ENCODE results near the gene WRAP73.

Gene WRAP73

DNA sequence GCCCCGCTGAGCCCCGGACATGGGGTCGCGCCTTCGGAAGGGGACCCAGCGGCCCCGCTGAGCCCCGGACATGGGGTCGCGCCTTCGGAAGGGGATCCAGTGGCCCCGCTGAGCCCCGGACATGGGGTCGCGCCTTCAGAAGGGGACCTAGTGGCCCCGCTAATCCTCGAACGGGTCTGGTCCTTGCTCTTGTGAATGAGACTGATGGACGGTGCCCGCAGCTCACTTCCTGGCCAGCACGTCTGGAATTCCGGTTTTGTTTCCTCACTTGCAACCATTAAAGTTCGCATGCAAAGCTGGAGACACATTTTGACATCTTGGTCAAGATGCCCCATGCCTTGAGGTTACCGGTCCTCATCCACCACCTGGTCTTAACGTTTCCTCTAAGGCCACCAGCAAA is 5.6 kb downstream of the WRAP73 start:
- DNase-seq, result no peak

DNA sequence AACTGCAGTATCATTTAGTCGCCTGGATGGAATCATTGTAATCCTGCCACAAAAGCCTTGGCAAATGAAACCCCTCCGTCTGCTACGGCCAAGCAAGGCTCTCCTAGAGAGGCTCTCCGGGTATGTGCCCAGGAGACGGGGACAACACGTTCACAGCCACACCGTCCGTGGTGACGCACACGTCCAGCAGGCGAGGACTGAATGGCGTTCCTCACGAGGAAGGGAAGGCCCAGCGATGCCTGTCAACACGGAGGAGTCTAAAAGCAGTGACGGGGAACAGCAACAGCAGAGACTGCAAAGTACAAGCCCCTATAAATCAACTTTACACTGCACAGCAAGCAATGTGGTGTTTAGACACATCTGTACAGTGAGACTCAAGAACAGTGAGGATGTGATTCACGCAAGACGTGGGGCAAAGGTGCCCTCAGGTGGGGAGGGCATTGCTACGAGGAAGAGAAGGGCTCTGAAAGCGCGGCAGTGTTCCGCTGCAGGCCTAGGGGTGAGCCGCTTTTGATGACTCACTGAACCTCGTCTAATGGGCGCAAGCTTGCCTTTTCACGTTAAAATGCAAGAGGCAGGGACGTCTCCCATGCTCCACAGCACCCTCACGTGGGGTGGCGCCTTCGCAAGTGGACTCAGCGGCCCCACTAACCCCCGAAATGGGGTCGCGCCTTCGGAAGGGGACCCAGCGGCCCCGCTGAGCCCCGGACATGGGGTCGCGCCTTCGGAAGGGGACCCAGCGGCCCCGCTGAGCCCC is 6.8 kb downstream of the WRAP73 start:
- DNase-seq, result no peak

DNA sequence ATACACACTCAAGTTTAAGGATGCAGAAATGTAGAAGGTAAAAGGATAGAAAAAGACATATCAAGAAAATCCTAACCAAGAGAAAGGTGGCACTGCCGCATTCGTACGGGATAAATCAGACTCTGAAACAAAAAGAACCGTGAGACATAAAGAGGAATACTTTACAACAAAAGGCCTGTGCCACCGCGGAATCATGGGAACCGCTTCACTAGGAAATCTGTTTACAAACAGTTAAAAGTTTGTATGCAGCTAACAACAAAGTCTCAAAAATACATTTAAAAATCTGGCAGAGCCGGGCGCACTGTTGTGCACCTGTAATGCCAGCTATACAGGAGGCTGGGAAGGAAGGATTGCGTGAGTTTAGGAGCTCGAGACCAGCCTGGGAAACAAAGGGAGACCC is 8.1 kb downstream of the WRAP73 start:
- no peak for DNase-seq

DNA sequence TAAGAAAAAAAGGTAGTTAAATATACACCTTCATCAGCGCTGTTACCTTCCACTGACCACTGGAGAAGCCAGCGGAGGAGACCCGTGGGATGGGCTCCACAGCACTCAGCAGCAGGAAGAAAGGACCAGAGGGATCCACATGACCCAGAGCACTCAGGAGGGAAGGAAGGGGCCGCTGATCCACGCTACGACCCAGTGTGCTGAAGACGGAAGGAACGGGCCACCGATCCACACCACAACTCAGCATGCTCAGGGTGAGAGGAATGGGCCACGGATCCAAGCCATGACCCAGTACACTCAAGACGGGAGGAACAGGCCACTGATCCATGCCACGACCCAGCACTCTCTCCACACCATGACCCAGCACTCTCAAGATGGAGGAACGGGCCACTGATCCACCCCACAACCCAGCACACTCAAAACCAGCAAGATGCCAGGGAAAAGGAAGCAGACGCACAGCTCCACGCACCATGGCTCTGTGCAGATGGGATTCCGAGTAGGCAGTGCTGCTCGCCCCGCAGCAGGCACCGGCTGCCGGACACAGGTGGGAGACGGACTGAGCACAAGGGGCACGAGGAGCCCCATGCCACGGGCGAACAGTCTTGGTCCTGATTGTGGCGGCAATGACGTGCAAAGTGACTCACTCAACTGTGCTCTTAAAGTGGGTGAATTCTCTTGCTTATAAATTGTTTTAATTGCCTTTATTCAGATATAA is 8.7 kb downstream of the WRAP73 start:
- DNase-seq, result no peak

DNA sequence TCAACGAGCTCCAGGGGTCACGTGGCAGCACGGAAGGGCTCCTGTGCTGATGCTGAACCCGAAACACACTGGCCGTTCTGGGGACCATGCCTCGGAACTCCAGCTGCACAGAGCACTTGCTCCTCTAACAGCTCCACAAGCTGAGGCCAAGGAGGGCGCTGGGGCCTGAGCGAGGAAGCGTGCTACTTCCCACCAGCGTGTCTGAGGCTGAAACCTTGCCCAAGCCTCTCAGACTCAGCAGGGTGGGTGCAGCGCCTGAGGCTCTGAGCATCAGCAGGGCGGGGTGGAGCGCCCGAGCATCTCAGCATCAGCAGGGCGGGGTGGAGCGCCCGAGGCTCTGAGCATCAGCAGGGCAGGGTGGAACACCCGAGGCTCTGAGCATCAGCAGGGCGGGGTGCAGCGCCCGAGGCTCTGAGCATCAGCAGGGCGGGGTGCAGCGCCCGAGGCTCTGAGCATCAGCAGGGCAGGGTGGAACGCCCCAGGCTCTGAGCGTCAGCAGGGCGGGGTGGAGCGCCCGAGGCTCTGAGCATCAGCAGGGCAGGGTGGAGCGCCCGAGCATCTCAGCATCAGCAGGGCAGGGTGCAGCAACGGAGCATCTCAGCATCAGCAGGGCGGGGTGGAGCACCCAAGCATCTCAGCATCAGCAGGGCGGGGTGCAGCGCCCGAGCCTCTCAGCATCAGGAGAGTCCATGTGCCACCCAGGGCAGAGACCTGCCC is 9.6 kb downstream of the WRAP73 start:
- no peak for DNase-seq

DNA sequence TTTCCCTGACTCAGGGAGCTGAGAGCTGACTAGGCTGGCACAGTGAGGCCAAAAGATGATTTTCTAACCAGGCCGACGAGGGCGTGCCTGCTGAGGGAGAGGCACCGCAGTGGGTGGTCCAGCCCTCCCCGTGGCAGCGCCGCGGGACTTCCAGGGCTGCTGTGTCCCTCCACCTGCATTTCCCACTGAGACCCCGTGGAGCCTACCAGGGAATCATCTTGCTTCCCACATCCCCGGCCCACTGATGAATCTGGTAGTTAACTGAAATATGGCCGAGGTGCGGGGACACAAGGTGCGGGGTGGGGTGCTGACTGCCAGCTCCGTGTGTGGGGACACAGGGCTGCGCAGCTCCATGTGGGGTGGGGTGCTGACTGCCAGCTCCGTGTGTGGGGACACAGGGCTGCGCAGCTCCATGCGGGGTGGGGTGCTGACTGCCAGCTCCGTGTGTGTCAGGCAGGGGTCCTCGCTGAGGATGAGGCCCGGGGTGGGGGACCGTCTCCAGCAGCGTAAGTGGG is 10.4 kb downstream of the WRAP73 start:
- no peak for DNase-seq

DNA sequence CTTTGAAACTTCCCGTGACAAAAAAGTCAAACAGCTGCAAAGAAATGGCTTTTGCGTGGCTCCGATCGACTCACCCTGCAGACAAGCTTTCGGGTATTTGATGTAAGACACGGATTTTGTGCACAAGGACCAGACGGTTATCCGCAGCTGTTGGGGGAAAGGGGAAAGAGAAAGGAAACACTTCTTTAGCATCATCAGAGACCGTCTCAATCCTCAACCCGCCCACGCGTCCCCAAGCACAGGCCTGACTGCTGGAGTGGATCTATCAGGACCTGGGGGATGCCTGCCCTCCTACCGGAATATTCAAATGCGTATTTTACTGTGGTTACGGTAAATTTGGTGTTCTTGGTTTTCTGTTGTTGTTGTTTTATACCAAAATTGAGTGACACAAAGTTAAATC is 11.2 kb downstream of the WRAP73 start:
- no peak for DNase-seq

DNA sequence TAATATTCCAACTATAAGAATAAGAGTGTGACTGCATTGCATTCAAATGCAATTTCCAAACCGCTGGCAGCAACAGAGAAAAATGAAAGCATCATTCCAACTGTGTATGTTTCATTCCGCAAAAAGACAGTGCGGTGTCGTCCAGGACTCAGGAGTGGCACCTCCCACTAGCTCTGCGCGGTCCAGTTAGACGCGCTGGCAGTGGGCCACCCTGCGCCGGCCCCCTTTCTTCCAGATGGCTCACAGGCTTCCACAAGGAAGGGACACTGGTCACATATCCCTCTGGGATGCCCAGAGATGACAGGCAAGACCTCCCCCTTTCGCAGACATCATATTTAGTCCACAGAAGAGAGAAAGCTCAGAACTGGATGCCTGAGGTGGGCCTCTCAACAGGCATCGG is 11.9 kb downstream of the WRAP73 start:
- no peak for DNase-seq

DNA sequence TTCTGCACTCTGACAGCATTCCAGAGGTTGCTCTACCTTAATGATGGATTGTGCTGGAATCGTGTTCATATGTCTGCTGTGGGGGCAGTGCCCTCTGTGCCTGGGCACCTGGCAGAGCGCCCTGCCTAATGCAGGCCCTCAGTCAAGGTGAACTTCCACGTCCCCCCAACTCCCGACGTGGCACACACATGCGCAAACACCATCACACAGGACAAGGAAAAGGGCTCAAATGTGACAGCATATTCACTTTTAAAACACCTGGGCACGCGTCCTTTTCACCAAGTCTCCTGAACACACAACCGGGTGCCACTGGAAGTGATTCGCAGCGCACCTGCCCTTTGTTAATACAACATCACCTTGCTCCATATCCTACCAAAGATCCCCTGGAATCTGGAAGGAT is 13.4 kb downstream of the WRAP73 start:
- DNase-seq, result no peak

DNA sequence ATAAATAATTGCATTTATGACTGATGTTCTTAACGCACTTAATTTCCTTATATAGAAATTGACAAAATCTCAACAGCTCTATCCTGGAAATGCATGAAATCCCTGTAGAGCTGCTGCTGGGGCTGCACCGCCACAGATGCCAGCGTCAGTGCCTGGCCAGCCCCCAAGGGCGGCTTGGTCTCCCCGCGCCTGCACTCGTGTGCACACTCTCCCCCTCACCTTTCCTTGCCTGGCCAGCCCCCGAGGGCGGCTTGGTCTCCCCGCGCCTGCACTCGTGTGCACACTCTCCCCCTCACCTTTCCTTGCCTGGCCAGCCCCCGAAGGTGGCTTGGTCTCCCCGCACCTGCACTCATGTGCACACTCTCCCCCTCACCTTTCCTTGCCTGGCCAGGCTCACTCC is 13.8 kb downstream of the WRAP73 start:
- no peak for DNase-seq

DNA sequence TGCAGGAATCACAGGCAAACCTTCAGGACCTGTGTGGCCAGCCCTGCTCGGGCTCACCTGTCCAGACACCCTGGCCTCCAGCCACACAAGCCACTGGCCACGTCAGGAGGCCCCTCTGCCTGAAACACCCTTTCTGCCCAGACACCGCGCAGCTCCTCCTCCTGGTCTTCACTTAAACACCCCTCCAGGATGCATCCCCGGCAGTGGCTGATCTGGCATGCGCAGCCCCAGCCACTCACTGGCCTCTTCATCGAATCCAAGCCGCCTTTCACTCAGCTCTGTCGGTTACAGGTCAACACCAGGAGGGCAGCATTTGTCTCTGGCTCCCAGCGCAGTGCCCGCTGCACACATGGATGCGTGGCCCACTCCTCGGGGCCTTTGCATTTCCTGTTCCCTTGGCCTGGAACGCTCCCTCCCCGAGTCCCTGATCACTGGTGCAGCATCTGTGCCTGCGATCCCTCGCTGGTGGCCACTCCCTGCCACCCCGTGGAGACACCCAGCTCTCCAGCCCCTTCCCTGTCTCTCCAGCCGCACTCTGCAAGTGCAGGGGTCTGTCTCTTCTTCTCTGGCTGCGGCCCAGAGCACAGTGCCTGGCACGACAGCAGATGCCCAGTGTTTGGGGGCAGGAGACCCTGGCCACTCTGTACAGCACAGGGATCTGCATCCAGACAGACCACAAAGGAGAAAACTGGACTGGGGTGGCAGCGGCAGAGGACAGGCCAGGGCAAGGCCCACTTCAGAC is 15.7 kb downstream of the WRAP73 start:
- DNase-seq, result no peak

DNA sequence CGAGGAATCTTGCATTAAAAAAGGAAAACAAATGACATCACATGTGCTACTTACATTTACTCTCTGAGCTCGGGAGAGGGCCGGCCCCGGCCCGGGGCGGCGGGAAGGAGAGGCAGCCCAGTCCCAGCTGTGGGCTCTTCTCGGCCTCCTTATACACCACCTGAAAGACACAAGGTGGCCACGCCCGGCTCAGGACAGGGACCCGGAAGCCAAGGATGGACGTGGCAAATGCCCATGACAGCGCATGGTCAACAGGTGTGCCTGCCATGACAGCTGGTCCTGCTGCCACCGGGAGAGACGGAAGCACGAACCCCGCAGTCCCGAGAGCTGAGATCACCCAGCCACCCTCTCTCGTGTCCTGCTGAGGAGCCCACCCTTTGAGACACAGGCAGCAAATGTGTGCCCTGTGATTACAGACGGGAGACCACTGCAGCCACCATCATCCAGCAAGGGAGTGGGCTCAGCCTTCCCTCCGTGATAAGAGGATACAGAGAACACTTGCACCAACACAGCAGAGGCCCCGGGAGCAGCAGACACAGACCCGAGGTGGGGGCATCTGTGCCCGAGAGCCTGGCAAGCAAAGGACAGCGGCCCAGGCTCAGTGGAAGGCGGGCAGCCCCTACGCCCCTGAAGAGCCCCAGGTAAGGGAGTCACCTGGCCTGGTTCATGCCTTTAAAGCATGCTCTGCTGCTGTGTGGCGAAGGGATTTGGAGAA is 16.4 kb downstream of the WRAP73 start:
- DNase-seq, result no peak

DNA sequence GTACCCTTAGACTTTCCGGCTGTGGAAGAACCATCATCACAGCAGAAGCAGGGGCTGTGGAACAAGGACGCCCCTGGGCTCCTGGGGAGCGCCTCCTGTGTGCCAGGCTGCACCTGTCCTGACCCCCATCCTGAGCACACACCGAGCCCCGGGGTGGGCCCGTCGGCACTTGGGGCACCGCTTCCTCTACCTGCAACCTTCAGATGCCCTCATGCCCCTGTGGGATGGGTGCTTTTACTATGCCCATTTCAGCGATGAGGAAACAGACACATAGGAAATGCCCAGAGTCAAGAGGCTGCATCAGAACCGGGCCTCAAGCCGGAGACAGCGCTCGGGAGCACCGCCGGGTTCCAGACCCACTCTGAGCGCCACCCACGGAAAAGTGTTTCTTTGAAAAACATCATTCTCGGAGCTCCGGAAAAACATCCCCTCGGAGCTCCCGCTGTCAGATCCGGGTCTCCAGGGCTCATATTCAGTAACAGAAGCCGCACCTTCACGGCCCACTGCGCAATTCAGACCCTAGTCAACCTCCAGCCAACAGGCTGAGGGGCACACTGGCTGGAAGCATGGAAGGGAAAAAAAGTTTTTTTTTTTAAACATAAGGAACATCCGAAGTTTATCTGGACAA is 17.1 kb downstream of the WRAP73 start:
- no peak for DNase-seq

DNA sequence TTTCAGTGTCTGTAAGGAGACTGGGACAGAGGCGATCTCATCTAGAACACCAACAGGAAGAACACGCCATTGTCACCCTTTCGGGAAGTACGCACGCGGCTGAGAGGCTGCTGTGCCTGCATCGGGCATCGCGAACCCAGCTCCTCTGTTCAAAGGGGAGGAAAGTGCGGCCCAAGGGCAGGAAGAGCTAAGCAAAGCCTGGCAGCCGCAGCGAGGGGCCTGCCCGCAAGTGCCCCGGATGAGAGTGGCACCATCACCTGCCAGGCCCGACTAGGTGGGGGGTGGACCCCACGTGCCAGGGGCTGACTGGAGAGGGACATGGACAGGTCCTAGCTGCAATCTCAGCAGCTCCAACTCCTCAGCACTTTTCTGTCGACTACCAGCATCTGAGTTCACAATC is 17.6 kb downstream of the WRAP73 start:
- no peak for DNase-seq

DNA sequence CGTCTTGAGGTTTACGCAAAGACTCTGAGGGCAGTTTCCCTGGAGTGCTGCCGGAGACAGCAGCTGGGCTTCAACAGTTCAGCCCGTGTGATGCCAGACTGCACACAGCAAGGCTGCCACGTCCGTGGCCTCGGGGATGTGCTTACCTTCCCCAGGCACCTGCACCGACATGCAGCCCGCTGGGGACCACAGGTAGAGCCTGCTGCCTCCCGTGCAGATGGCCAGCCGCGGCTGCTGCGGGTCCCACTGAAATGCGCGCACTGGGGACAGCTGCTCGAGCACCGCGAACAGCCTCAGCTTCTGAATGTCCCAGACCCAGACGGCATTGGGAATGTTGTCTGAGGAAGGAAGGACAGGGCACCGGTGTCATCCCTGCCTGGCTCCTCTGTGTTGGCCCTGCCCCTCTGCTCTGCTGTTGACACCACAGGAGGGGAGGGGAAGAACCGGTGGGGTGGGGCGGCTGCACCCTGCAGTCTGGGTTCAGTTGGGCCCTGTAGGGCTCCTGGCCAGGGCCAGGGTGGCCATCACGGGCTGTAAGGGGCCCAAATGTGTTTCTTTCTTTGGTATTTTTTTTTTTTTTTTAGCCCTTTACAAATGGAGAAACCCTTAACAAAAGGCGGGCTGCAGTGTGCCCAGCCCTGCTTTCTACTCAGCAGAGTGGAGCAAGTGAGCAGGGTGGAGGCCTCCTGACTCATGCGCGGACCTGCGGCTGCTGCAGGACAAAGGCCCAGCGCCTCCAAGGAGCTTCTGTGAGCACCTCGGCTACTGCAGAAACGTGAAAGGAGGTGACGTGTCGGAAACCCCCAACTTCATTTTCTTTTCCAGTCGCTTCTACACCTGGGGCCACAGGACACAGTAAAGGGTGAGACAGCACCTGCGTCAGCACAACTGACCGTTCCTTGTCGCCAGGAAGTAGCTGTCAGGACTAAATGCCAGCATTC is 18.3 kb downstream of the WRAP73 start:
- no peak for DNase-seq

DNA sequence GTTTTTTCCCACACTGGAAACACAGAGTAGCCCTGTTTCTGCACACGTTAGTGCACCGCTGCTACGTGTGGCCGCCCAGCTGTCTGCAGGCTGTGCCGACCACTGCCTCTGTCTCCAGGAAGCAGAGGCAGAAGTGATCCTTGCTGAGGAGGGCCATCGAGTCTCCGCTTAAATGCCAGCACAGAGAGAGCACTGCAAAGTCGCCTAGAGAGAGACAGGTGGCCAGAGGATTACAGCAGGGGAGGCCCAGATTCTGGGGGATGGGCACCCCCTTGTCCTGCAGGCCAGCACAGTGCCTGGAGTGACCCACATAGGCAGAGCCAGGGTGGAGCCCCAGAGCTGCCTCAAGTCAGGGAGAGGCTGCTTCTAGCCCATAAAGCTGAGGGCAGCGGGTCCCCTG is 19.0 kb downstream of the WRAP73 start:
- no peak for DNase-seq

DNA sequence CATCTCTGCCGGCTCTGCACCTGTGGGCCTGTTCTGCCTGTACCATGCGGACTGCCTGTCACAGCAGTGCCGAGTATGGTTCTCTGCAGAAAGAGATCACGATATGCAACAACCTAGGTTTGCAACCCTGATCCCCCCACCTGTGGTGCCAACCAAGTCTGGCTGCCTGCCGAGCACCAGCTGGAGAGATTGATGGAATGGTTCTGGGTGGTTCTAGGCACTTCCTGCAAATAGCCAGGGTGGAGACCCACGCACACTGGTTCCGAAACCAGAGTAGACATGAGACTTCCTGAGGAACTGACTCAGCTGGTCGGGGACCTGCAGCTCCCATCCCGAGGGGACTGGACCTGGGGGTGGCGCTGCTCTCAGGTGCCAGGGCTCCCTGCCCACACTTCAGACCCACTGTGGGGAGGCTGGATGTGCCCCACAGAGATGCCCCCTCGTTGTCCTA is 19.7 kb downstream of the WRAP73 start:
- no peak for DNase-seq

DNA sequence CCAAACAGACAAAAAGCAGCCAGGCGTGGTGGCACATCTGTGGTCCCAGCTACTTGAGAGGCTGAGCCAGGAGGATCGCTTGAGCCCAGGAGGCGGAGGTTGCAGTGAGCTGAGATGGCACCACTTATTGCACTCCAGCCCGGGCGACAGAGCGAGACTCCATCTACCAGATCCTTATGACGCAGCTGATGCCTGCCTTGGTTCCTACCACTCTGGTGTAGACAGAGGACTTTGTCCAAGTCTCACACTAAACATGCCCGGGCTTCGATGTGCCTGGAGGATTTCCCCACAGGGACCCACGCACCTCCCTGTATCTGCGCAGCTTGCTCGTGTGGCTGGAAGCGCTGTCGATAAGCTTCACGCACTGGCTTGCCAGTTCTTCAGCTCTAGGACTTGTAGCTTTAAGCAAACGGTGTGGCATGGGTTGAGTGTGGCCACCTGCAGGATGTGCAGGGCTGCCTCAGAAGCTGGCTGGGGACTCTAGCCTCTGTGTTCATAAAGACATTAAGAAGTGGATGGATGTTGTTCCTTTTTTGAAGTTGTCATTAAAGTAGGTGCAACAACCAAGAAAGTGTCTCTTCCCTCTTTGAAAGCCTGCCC is 20.2 kb downstream of the WRAP73 start:
- no peak for DNase-seq

DNA sequence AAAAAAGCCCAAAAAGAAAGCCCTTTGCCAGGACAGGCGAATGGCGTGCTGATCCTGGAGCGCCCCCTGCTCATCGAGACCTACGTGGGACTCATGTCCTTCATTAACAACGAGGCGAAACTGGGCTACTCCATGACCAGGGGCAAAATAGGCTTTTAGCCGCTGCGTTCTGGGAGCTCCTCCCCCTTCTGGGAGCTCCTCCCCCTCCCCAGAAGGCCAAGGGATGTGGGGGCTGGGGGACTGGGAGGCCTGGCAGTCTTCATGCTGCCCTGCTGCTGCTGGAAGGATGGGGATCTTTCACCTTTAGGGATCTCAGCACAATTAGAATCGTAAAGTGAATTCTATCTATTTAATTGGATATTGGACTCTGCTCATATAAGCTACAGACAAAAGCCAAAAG is 21.5 kb downstream of the WRAP73 start:
- DNase-seq, result no peak
